Neutrophil (primary cell): Measurements from ENCODE around the gene WNK3.

Source experiments
- H3K27ac ChIP-seq: fragments of 200-600 bp; sonication (generic); 2 replicates; pipeline ENCODE4 v1.5.1; 2016; ENCODE audit warnings: mild to moderate bottlenecking, moderate library complexity
- H3K27me3 ChIP-seq: fragments of 200-600 bp; sonication (generic); 2 replicates; pipeline ENCODE4 v1.6.0; 2016; ENCODE audit warnings: mild to moderate bottlenecking
- H3K36me3 ChIP-seq: fragments of 200-600 bp; sonication (generic); 2 replicates; pipeline ENCODE4 v1.5.1; 2017
- H3K4me1 ChIP-seq, 2 experiments: fragments of 200-600 bp in 1 of 2; sonication (generic) in 1 of 2; 1 replicate in 1 of 2; 2 replicates in 1 of 2; pipeline versions ENCODE4 v1.5.1 to v1.6.1; 2013 to 2016; ENCODE audit warnings: low read depth in 1 of 2, low read length in 1 of 2, mild to moderate bottlenecking in 1 of 2, moderate library complexity in 1 of 2; ENCODE audit not compliant: control insufficient read depth in 1 of 2, insufficient read depth in 1 of 2
- H3K4me3 ChIP-seq, 2 experiments: fragments of 200-600 bp in 1 of 2; sonication (generic) in 1 of 2; 1 replicate in 1 of 2; 2 replicates in 1 of 2; pipeline ENCODE4 v1.5.1; 2013 to 2016; ENCODE audit warnings: low read depth in 1 of 2, low read length in 1 of 2, mild to moderate bottlenecking in 1 of 2, moderate library complexity in 1 of 2
- H3K9me3 ChIP-seq: fragments of 200-600 bp; sonication (generic); 2 replicates; pipeline ENCODE4 v1.5.1; 2016
- CTCF ChIP-seq: fragments of 200-600 bp; sonication (generic); IDR thresholded peaks from 2 replicates; pipeline ENCODE4 v1.5.1; 2016; ENCODE audit warnings: antibody characterized with exemption

WNK3 gene

GRCh38 chrX:54306379-54306778 lies 51.5 kb downstream of the WNK3 start:
- Histone ChIP-seq H3K4me1 (no peaks in the 10 kb centered on the region), H3K9me3 (no peaks in the 10 kb centered on the region), H3K4me3 (no peak overlapping the region), H3K27me3 (no peaks in the 10 kb centered on the region), H3K27ac (no peak overlapping the region), H3K36me3 (no peaks in the 10 kb centered on the region)
- TF ChIP-seq CTCF: no peak

- H3K27me3 ChIP-seq: no peaks in the 10 kb centered on the region
- H3K27ac ChIP-seq: no peak overlapping the region
- H3K4me3 ChIP-seq: no peak overlapping the region
- H3K4me1 ChIP-seq: no peaks in the 10 kb centered on the region
- no peak for TF ChIP-seq CTCF
- no peaks in the 10 kb centered on the region for H3K9me3 ChIP-seq
- no peaks in the 10 kb centered on the region for H3K36me3 ChIP-seq
These were observed 56.3 kb downstream of the WNK3 start for GRCh38 chrX:54301516-54301915.

GRCh38 chrX:54294306-54294705 lies 63.5 kb downstream of the WNK3 start:
- H3K4me3 ChIP-seq: no peak overlapping the region
- TF ChIP-seq CTCF: no peak
- no peaks in the 10 kb centered on the region for H3K4me1 ChIP-seq
- H3K36me3 ChIP-seq: no peaks in the 10 kb centered on the region
- no peaks in the 10 kb centered on the region for H3K9me3 ChIP-seq
- no peaks in the 10 kb centered on the region for H3K27me3 ChIP-seq
- no peak overlapping the region for H3K27ac ChIP-seq

- H3K27me3 ChIP-seq: no peaks in the 10 kb centered on the region
- H3K36me3 ChIP-seq: no peaks in the 10 kb centered on the region
- H3K4me3 ChIP-seq: no peak overlapping the region
- H3K9me3 ChIP-seq: no peaks in the 10 kb centered on the region
- TF ChIP-seq CTCF: no peak
- no peak overlapping the region for H3K27ac ChIP-seq
- no peaks in the 10 kb centered on the region for H3K4me1 ChIP-seq
These were observed 65.1 kb downstream of the WNK3 start for GRCh38 chrX:54292755-54293154.

GRCh38 chrX:54291758-54292157 lies 66.1 kb downstream of the WNK3 start:
- TF ChIP-seq CTCF: no peak

GRCh38 chrX:54288968-54289367 lies 68.9 kb downstream of the WNK3 start:
- H3K4me1 ChIP-seq: no peaks in the 10 kb centered on the region
- H3K9me3 ChIP-seq: no peaks in the 10 kb centered on the region
- no peaks in the 10 kb centered on the region for H3K36me3 ChIP-seq
- no peak overlapping the region for H3K4me3 ChIP-seq
- no peak overlapping the region for H3K27ac ChIP-seq
- TF ChIP-seq CTCF: no peak
- no peaks in the 10 kb centered on the region for H3K27me3 ChIP-seq

More at GRCh38 chrX:54291758-54292157, 66.1 kb downstream of the WNK3 start:
- H3K9me3 ChIP-seq: no peaks in the 10 kb centered on the region
- H3K4me1 ChIP-seq: no peaks in the 10 kb centered on the region
- no peak overlapping the region for H3K4me3 ChIP-seq
- no peaks in the 10 kb centered on the region for H3K36me3 ChIP-seq
- H3K27me3 ChIP-seq: no peaks in the 10 kb centered on the region
- H3K27ac ChIP-seq: no peak overlapping the region
